HEK293 (cell line): Measurements from ENCODE around the gene NXPH4.

ENCODE experiments used
- CTCF ChIA-PET: fragments of 350-600 bp; formaldehyde crosslinking; extraction: SDS; loops from one replicate; lab custom pipeline; 2021; ENCODE audit warnings: antibody characterized with exemption; lab: Yijun Ruan, JAX
- POLR2A ChIA-PET: fragments of 300-600 bp; formaldehyde crosslinking; extraction: SDS; loops from one replicate; lab custom pipeline; 2020; ENCODE audit warnings: antibody characterized with exemption, inconsistent platforms; lab: Yijun Ruan, JAX
- H3K27ac ChIP-seq: fragments of 200-500 bp; sonication (Bioruptor generic); 2 replicates; pipeline ENCODE4 v1.5.1; 2014; ENCODE audit warnings: low read depth, low read length, control low read depth, inconsistent platforms; ENCODE audit errors: extremely low read depth
- H3K36me3 ChIP-seq, 2 experiments: fragments of 200-500 bp in 1 of 2; sonication (Bioruptor generic) in 1 of 2; 1 replicate in 1 of 2; 2 replicates in 1 of 2; pipeline ENCODE4 v1.5.1; 2014 to 2017; ENCODE audit warnings: inconsistent platforms in 2 of 2, low read length in 2 of 2; ENCODE audit not compliant: control insufficient read depth in 2 of 2, insufficient read depth in 1 of 2
- H3K4me1 ChIP-seq: fragments of 200-500 bp; sonication (Bioruptor generic); 2 replicates; pipeline ENCODE4 v1.5.1; 2014; ENCODE audit warnings: mild to moderate bottlenecking, low read length, inconsistent platforms; ENCODE audit not compliant: control insufficient read depth, insufficient read depth
- H3K4me3 ChIP-seq: 2 replicates; pipeline ENCODE4 v1.5.1; 2011; ENCODE audit warnings: low read depth, mild to moderate bottlenecking, control low read depth, low read length, moderate library complexity
- H3K9me3 ChIP-seq: fragments of 200-500 bp; sonication (Bioruptor generic); 2 replicates; pipeline ENCODE4 v1.5.1; 2014; ENCODE audit warnings: low read depth, low read length, inconsistent platforms; ENCODE audit not compliant: control insufficient read depth, insufficient read depth
- EGR2 ChIP-seq: fragments of 450-650 bp; formaldehyde crosslinking; IDR thresholded peaks from 2 replicates; pipeline ENCODE4 v1.5.1; 2016; ENCODE audit warnings: low read depth, missing biosample characterization, missing genetic modification characterization
- KLF1 ChIP-seq: fragments of 450-650 bp; formaldehyde crosslinking; IDR thresholded peaks from 2 replicates; pipeline ENCODE4 v1.5.1; 2016; ENCODE audit warnings: missing biosample characterization, missing genetic modification characterization
- PBX3 ChIP-seq: sonication (generic); formaldehyde crosslinking; IDR thresholded peaks from 2 replicates; pipeline ENCODE4 v1.8.1; 2022; ENCODE audit warnings: mild to moderate bottlenecking, moderate library complexity, missing genetic modification reagents
- PRDM2 ChIP-seq: fragments of 450-650 bp; formaldehyde crosslinking; IDR thresholded peaks from 2 replicates; pipeline ENCODE4 v1.5.1; 2016; ENCODE audit warnings: missing biosample characterization, missing genetic modification characterization, borderline replicate concordance
- ZBTB17 ChIP-seq: fragments of 450-650 bp; formaldehyde crosslinking; IDR thresholded peaks from 2 replicates; pipeline ENCODE4 v1.5.1; 2016; ENCODE audit warnings: missing biosample characterization, missing genetic modification characterization
- ZFHX2 ChIP-seq: fragments of 450-650 bp; formaldehyde crosslinking; conservative IDR thresholded peaks from 2 replicates; pipeline ENCODE4 v1.5.1; 2016; ENCODE audit warnings: missing biosample characterization, missing genetic modification characterization
- ZNF223 ChIP-seq: fragments of 450-650 bp; formaldehyde crosslinking; IDR thresholded peaks from 2 replicates; pipeline ENCODE4 v1.5.1; 2016; ENCODE audit warnings: missing biosample characterization, missing genetic modification characterization
- ZNF341 ChIP-seq: fragments of 450-650 bp; formaldehyde crosslinking; IDR thresholded peaks from 2 replicates; pipeline ENCODE4; 2016; ENCODE audit warnings: low read depth, missing biosample characterization, missing genetic modification characterization
- ZNF692 ChIP-seq: fragments of 450-650 bp; formaldehyde crosslinking; IDR thresholded peaks from 2 replicates; pipeline ENCODE4 v1.5.1; 2016; ENCODE audit warnings: missing biosample characterization, missing genetic modification characterization
- ZNF776 ChIP-seq: fragments of 450-650 bp; formaldehyde crosslinking; IDR thresholded peaks from 2 replicates; pipeline ENCODE4 v1.5.0; 2017; ENCODE audit warnings: missing biosample characterization, missing genetic modification characterization, borderline replicate concordance
- ZNF785 ChIP-seq: fragments of 450-650 bp; formaldehyde crosslinking; IDR thresholded peaks from 2 replicates; pipeline ENCODE4 v1.5.1; 2016; ENCODE audit warnings: missing biosample characterization, missing genetic modification characterization

The NXPH4 gene

GRCh38 chr12:57195186-57195585, 21.4 kb upstream of the NXPH4 start (continued):
- TF ChIP-seq PRDM2 (tag by site-specific recombination) (no peak), ZNF223 (tag by site-specific recombination) (no peak), ZNF785 (tag by site-specific recombination) (no peak)

- no peak overlapping the region for H3K4me3 ChIP-seq
- no peaks in the 10 kb centered on the region for H3K4me1 ChIP-seq
- H3K27ac ChIP-seq = no peak overlapping the region
- TF ChIP-seq ZNF776 = no peak
- TF ChIP-seq KLF1 (tag by site-specific recombination) = peak; percentile 29; the same call in 1 of the 2 replicates
- TF ChIP-seq PBX3 (CRISPR knock-in tag) = no peak
- TF ChIP-seq, all 188 proteins: peak for 1
- no peaks in the 10 kb centered on the region for H3K9me3 ChIP-seq
- peaks cover 9 to 99% of the 10 kb centered on the region in 2 experiments; a peak in 2 of 3 replicates for H3K36me3 ChIP-seq
- CTCF ChIA-PET = interaction anchor here (0.6 to 1.5 kb wide), 3 partner anchors 9 to 47 kb away, joined by 3 to 5 read pairs (median 3); no protein-coding TSS in a partner anchor
- POLR2A ChIA-PET = no interaction called here
Measured at GRCh38 chr12:57195611-57196371, 20.8 kb upstream of the NXPH4 start.

- H3K27ac ChIP-seq = no peak overlapping the region
- H3K4me3 ChIP-seq = no peak overlapping the region
- H3K4me1 ChIP-seq = no peaks in the 10 kb centered on the region
- no peaks in the 10 kb centered on the region for H3K9me3 ChIP-seq
- CTCF ChIA-PET = interaction anchor here (1.5 kb wide), 2 partner anchors 46 to 85 kb away, joined by 5 read pairs; partner anchors contain the start of gene STAT6
- POLR2A ChIA-PET = no interaction called here
- peak; percentile 60; the same call in 1 of the 2 replicates for TF ChIP-seq ZBTB17 (tag by site-specific recombination)
- TF ChIP-seq ZNF341 = peak; percentile 65
- 0 out of 2 replicates have a peak, but pooled peaks have one; percentile 9 for TF ChIP-seq ZFHX2
- no peak for TF ChIP-seq ZNF692 (tag by site-specific recombination)
- no peak for TF ChIP-seq EGR2 (tag by site-specific recombination)
- peaks cover 7 to 99% of the 10 kb centered on the region in 2 experiments; a peak in 2 of 3 replicates for H3K36me3 ChIP-seq
Measured at GRCh38 chr12:57196439-57196838, 20.2 kb upstream of the NXPH4 start.
